Activated T-helper 1 cell treated with Interleukin-2 at 50 U/mL for 16 hours (primary cell): ENCODE results near the gene TMEM132A.

Experiments used
- DNase-seq: peaks from one replicate; pipeline ENCODE4 v3.0.0-alpha.2; 2020; ENCODE audit warnings: low read depth

Gene TMEM132A

DNA sequence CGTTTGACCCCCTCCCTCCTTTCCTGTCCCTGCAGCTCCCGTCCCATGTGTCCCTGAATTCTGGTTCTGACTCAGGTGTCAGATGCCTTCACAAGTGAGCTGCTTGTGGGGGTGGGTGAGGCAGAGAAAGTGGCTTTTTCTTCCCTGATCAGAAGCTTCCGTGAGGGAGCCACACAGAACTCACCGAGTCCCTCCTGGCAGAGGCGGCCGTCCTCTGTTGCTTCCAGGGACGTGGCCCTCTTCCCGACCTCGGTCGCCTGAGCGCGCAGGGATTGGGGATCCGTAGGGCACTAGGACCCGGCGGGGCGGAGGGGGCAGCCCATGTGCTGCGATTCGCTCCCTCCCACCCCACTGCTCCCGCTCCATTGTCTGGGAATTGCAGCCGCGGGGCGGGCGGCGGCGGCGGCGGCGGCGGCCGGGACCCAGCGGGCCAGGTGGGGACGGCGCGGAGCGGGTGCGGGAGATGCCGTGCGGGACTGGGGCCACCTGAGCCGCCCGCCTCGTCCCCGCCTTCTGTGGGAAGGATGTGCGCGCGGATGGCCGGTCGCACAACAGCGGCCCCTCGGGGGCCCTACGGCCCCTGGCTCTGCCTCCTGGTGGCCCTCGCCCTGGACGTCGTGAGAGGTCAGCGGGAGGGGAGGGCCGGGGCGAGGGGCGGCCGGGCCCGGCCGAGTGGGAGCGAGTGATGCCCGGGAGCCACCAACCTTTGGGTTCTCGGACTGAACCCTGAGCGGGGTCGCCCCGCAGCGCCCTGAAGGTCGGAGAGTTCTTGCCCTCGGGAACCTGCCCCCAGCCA lies at the start of gene TMEM132A:
TSS of gene TMEM132A (plus strand) at position 351 of the 796 bp plus-strand sequence. CDS start at position 525, 174 bp downstream.
- DNase-seq, result no peak

- DNase-seq, result no peak
Measured at GRCh38 chr11:60875366-60876167, 48.7 kb upstream of the TMEM132A start.

DNA sequence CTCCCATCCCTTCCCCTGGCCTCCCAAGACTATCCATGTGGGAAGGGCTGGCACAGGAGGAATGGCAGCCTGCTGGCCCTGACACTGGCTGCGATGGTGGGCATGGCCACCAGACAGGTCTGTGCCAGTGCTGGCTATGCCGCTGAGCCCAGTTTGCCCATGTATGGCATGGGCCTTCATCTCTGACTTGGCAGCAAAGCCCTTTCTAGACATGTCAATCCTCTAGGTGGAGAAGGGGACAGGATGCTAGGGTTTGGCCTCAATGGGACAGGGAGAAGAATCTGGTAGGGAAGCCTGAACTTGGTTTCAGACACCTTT lies 48.1 kb upstream of the TMEM132A start:
- no peak for DNase-seq

DNA sequence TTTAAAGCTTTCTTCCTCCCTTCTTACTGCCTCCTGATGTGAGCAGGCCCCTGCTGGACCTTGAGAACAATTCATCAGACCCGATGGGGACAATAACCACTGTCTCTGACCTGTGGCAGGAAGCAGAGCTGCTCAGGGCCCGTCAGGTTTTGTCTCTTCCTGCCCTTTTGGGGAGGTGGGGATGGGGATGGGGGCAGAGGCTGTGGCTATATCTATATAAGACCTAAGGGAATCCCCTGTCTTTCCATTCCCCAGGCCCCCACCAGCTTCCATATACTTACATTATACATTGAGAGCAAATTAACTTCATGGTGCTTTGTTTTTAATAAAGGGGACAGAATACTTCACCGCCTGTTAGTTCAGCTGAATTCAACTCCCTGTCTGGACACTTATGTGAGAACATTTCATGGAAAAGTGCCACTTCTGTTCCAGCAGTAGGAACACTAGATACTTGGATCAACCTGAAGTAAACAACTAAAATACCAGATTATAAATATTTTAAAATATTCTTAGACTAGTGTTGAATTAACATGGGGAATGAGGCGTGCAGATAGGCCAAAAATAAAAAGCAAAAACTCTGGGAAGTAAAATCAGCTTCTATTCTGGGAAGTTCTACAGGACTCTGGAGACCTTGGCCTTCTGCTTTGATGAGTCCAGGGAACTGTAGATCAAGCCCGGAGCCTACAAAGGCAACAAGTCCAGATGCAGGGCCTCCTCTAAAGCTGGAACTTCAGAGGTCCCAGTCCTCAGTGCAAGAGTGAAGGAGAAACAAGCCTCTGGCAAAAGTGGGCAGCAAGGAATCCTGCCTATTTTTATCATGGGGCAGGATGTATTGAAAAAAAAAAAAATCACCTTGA lies 45.8 kb upstream of the TMEM132A start:
- DNase-seq, result no peak

- DNase-seq, result no peak
Measured at GRCh38 chr11:60879104-60879503, 45.2 kb upstream of the TMEM132A start.

GRCh38 chr11:60879971-60880588 lies 44.2 kb upstream of the TMEM132A start:
- no peak for DNase-seq

DNA sequence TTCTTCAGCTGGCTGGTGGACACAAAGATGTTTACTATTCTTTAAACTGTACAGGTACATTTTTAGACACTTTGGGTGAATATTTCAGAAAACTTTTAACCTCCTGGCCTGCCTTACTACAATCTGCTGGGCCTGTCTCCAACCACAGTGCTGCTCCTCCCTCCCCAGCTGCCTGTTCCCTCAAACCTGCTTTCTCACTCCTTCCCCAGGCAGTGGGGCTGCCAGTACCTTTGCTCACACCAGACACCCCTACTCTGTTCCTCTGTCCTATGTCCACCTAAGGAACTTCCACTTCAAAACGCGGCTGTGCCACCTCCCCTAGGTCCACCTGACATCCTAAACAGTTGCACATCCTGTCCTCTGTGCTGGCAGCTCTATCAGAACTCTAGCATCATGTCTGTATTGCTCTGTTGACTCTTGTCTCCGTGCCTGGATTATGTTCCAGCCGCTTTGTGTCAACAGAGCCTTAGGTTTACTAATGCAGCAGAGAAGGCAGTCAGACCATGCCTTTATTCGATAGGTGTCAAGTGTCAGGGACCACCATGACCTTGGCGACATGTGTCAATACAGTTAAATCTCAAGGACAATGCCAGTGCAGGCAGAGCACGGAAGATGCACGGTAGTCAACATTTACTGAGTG lies 43.5 kb upstream of the TMEM132A start:
- DNase-seq, result no peak

DNA sequence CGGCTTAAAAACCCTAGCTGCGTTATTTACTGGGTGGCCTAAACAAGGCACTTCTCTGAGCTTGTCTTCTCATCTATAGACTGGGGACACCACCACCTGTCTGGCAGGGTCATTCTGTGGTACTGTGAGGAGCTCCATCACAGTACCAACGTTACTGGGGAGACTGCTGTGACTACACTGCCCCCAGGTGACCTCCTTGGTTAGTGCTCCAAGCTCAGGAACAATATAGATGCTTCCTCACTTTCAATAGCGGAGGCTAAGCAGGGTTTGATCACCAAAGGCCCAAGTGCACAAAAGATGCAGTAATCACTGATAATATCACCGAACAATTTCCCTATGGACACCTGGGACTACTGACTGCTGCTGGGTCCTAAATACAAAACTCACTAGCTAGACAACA lies 36.7 kb upstream of the TMEM132A start:
- DNase-seq, result no peak

- DNase-seq, result no peak
Measured at GRCh38 chr11:60889869-60890311, 34.4 kb upstream of the TMEM132A start.

DNA sequence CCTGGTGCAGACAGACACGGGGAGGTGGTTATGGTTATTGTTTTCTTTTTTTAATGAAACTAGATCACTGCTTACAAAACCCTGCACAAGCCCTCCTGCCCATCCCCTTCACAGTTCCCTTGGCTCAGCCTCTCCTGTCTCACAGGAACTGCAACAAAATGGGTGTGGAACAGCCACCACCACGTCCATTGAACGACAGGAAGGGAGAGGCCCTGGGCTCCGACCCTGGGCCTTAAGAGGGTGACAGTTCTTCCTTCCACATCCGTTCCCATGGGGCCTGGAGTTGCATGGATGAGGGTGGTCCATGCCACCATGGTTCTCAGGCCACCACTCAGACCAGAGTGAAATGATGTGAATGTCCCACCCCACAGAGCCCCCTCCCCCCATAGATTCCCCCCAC lies 33.6 kb upstream of the TMEM132A start:
- DNase-seq, result no peak

GRCh38 chr11:60891103-60891741 lies 33.0 kb upstream of the TMEM132A start:
- no peak for DNase-seq

DNA sequence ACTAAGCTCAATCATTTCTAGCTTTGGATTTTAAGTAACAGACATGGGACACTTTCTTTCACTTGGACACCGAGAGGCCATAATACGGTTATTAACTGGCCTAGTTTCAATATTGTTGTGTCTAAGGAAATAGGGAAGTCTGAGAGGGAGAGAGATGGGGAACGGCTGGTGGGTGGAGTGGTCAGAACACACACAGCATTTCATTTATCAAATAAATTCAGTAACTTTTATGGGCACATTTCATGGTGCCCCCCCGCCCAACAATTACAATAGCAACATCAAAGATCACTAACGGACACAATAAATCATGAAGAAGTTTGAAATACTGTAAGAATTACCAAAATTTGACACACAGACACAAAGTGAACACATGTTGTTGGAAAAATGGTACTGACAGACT lies 28.6 kb upstream of the TMEM132A start:
- DNase-seq, result no peak

DNA sequence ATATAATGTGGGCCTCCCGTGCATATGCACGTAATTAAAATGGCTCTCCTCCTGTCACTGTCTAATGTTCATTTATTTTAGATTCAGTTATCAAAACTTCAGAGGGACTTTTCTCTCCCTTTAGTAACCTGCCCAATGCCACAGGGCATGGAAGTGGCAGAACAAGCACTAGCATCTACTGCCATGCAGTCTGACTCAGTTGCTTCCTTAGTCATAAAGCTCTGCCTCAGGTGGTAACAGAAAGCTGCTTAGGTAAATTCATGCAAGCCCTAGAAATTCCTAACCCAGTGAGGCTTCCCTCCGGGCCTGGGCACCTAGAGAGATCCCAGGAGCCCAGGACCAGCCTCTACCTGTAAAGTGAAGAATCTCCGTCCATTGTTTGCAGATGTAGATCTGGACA lies 26.8 kb upstream of the TMEM132A start:
- DNase-seq, result no peak

DNA sequence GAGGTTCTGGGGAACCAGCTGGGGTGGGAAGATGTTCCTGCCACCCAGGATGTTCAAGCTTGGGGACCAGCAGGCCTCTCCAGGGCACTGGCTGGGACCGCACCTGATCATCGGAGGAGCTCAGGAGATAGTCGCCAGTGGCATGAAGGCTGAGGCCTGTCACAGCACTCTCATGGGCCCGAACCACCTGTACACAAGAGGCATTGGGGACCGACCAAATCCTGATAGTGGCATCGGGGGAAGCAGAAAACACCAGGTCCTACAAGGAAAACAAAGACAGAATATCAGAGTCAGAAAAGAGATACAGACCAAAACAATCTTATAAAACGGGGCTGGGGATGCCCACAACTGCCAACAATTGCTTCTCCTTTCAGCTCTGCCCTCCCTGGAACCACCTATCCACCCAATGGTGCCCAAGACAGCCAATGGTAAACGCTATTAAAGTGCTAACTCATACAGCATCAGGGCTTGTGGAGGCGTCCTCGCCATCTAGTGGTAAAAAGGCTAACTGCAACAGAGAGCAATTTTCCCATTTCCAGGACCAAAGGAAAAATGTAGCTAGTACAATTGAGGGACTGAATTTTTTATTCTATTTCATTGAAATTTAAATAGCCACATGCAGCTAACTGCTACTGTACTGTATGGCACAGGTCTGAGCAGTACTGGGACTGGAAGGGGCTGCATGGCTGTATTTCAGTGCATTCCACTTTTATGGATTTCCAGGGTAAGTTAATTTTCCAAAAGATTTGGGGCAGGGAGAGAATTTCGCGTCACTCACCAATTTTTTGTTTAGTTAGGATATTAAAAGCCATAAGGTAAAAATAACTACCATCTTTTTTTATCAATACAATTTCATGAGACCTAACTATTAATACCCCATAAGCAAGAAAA lies 25.0 kb upstream of the TMEM132A start:
- no peak for DNase-seq

DNA sequence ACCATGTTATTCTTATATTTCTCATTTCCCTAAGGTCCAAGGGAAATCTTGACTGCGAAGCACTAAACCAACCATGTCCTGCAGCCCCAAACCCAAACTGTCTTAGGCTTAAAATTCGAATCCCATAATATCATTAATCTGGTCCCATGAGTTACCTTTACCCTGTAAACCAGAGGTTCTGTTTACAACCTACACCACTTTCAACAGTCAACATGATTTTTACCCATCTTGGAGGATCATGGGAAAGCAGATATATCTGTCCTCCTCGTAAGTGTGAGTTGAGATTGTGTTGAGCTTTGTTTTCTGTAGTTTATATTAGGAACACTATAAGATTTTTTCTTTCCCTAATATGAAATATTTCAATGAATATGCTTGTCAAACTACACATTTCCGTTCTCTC lies 24.3 kb upstream of the TMEM132A start:
- DNase-seq, result no peak

DNA sequence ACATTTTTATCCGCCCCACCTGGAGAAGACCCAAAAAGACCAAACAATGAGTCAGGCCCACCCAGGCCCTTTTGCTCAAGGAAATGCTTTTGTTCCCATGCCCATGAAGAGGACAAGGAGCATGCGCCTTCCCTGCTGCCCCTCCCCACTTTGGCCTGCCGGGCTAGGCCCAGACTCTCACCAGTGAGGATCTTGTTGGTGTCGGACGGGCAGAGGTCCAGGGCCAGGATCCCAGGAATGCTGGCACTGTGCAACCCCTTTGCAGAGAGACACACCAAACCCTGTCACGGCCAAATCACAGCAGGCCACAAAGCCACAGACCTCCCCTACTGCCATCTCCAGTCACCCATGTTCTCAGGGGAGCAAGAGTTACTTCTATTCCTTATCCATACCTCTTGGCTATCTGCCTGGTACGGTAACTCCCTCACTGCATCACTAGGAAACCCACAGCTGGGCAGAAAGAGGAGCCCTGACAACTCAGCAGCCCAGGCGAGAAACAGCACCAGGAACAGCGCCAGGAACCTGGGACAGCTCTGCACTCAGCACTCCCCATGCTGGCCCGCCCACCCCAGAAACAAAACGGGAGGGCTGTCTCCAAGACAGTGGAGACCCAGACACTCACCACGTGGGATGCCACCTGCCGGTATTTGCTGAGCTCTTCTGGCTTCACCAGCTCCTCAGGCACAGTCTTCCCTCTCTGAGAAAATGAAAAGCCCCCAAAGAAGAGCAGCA lies 23.4 kb upstream of the TMEM132A start:
- DNase-seq, result no peak

GRCh38 chr11:60902625-60903024 lies 21.6 kb upstream of the TMEM132A start:
- no peak for DNase-seq

- DNase-seq, result no peak
Measured at GRCh38 chr11:60905047-60905446, 19.2 kb upstream of the TMEM132A start.

- no peak for DNase-seq
Measured at GRCh38 chr11:60905551-60906113, 18.6 kb upstream of the TMEM132A start.
